SU-DHL-6 (cell line): ENCODE measurements around the gene RAD51B.

Experiments used
- H2AFZ ChIP-seq: fragments of 200-600 bp; sonication (generic); 2 replicates; pipeline ENCODE4 v1.6.1; 2014; ENCODE audit warnings: low read depth, mild to moderate bottlenecking, moderate library complexity, mixed read lengths, antibody characterized with exemption, low read length; ENCODE audit not compliant: severe bottlenecking
- H3F3A ChIP-seq: fragments of 200-600 bp; shearing (Covaris generic); 2 replicates; pipeline ENCODE4 v1.6.0; 2016; ENCODE audit warnings: antibody characterized with exemption, mild to moderate bottlenecking; ENCODE audit not compliant: insufficient read depth
- H3K27ac ChIP-seq: fragments of 200-600 bp; sonication (generic); 2 replicates; pipeline ENCODE4 v1.5.1; 2016; ENCODE audit warnings: low read depth, mild to moderate bottlenecking, low read length, moderate library complexity, mixed read lengths
- H3K27me3 ChIP-seq: fragments of 200-600 bp; sonication (generic), shearing (Covaris generic); 2 replicates; pipeline ENCODE4 v1.6.0; 2014; ENCODE audit warnings: mild to moderate bottlenecking, low read length
- H3K36me3 ChIP-seq: fragments of 200-600 bp; sonication (generic); 2 replicates; pipeline ENCODE4 v1.6.1; 2014; ENCODE audit warnings: mild to moderate bottlenecking, low read length, mixed read lengths
- H3K4me2 ChIP-seq: fragments of 300-600, 200-600 bp; shearing (Covaris generic), sonication (generic); 2 replicates; pipeline ENCODE4 v1.6.0; 2014; ENCODE audit warnings: low read length, low read depth, mild to moderate bottlenecking; ENCODE audit not compliant: poor library complexity, severe bottlenecking
- H3K4me3 ChIP-seq: fragments of 200-600 bp; sonication (generic); 2 replicates; pipeline ENCODE4 v1.5.1; 2014; ENCODE audit warnings: antibody characterized with exemption, low read length, mild to moderate bottlenecking, mixed read lengths; ENCODE audit not compliant: insufficient read depth, poor library complexity, severe bottlenecking
- H3K79me2 ChIP-seq: fragments of 200-600 bp; sonication (generic); 2 replicates; pipeline ENCODE4 v1.6.1; 2014; ENCODE audit warnings: mild to moderate bottlenecking, low read length, moderate library complexity; ENCODE audit not compliant: insufficient read depth
- H3K9ac ChIP-seq: fragments of 200-600 bp; sonication (generic); 2 replicates; pipeline ENCODE4 v1.7.0; 2014; ENCODE audit warnings: mild to moderate bottlenecking, low read length
- H3K9me2 ChIP-seq: fragments of 200-600 bp; sonication (generic); replicated peaks from 2 replicates; pipeline ENCODE4 v1.6.1; 2014; ENCODE audit warnings: low read length; ENCODE audit not compliant: insufficient read depth
- H3K9me3 ChIP-seq: fragments of 200-600 bp; sonication (generic); 2 replicates; pipeline ENCODE4 v1.6.1; 2014; ENCODE audit warnings: low read length, mixed read lengths; ENCODE audit not compliant: insufficient read depth
- H4K20me1 ChIP-seq: fragments of 200-600 bp; sonication (generic); 2 replicates; pipeline ENCODE4 v1.6.1; 2014; ENCODE audit warnings: low read depth, mild to moderate bottlenecking, antibody characterized with exemption, low read length, moderate library complexity, mixed read lengths
- CTCF ChIP-seq: fragments of 200-600 bp; sonication (generic); IDR thresholded peaks from one replicate; pipeline ENCODE4 v1.5.1; 2017; ENCODE audit warnings: antibody characterized with exemption, mild to moderate bottlenecking, low read length, moderate library complexity; ENCODE audit not compliant: insufficient read depth, poor library complexity, severe bottlenecking
- EZH2phosphoT487 ChIP-seq: fragments of 200-600 bp; sonication (generic), shearing (Covaris generic); conservative IDR thresholded peaks from 2 replicates; pipeline ENCODE4 v1.6.1; 2018; ENCODE audit warnings: mild to moderate bottlenecking, antibody characterized with exemption, low read length, moderate library complexity, mixed read lengths

The RAD51B gene

GRCh38 chr14:68397371-68397811 is 577.8 kb downstream of the RAD51B start:
- H3K27me3 ChIP-seq = no peaks in the 10 kb centered on the region
- H3K27ac ChIP-seq = no peak overlapping the region
- H4K20me1 ChIP-seq = no peaks in the 10 kb centered on the region
- H3K9ac ChIP-seq = no peak overlapping the region
- H3F3A ChIP-seq = no peaks in the 10 kb centered on the region
- H3K4me2 ChIP-seq = no peak overlapping the region
- no peak overlapping the region for H3K4me3 ChIP-seq
- H2AFZ ChIP-seq = no peak overlapping the region
- no peaks in the 10 kb centered on the region for H3K36me3 ChIP-seq
- no peaks in the 10 kb centered on the region for H3K9me3 ChIP-seq
- no peaks in the 10 kb centered on the region for H3K79me2 ChIP-seq
- no peak for TF ChIP-seq CTCF
- no peak for TF ChIP-seq EZH2phosphoT487
- H3K9me2 ChIP-seq = no peaks in the 10 kb centered on the region

- Histone ChIP-seq H3K27ac (no peak overlapping the region), H3K4me2 (no peak overlapping the region), H3K9me3 (no peaks in the 10 kb centered on the region)
Observed at GRCh38 chr14:68397822-68398221, 578.2 kb downstream of the RAD51B start.

GRCh38 chr14:68398370-68398769 is 578.8 kb downstream of the RAD51B start:
- Histone ChIP-seq H3K4me3 (no peak overlapping the region), H2AFZ (no peak overlapping the region), H3K27me3 (no peaks in the 10 kb centered on the region), H3K79me2 (no peaks in the 10 kb centered on the region), H3K9me2 (no peaks in the 10 kb centered on the region), H3K27ac (no peak overlapping the region), H3K9ac (no peak overlapping the region), H3K36me3 (no peaks in the 10 kb centered on the region), H3F3A (peaks cover 8% of the 10 kb centered on the region), H3K4me2 (no peak overlapping the region), H3K9me3 (no peaks in the 10 kb centered on the region), H4K20me1 (no peaks in the 10 kb centered on the region)
- TF ChIP-seq CTCF = no peak
- TF ChIP-seq EZH2phosphoT487 = no peak

More at GRCh38 chr14:68397822-68398221, 578.2 kb downstream of the RAD51B start:
- H3K27me3 ChIP-seq = no peaks in the 10 kb centered on the region
- peaks cover 3% of the 10 kb centered on the region for H3F3A ChIP-seq
- H3K9ac ChIP-seq = no peak overlapping the region
- no peak overlapping the region for H2AFZ ChIP-seq
- H4K20me1 ChIP-seq = no peaks in the 10 kb centered on the region
- TF ChIP-seq EZH2phosphoT487 (no peak), CTCF (no peak)
- H3K36me3 ChIP-seq = no peaks in the 10 kb centered on the region
- H3K4me3 ChIP-seq = no peak overlapping the region
- no peaks in the 10 kb centered on the region for H3K9me2 ChIP-seq
- H3K79me2 ChIP-seq = no peaks in the 10 kb centered on the region
